SK-N-SH treated with all-trans-retinoic acid at 6 μM for 48 hours (cell line): ENCODE measurements around the gene ST14.

Source experiments
- ARNTL ChIP-seq: fragments of 450-650 bp; formaldehyde crosslinking; IDR thresholded peaks from 2 replicates; pipeline ENCODE4 v1.5.0; 2020; ENCODE audit warnings: low read depth, mild to moderate bottlenecking, moderate library complexity, borderline replicate concordance
- OSR1 ChIP-seq: fragments of 250-450 bp; sonication (Bioruptor Pico); IDR thresholded peaks from 2 replicates; pipeline ENCODE4 v1.8.0; 2022; ENCODE audit warnings: moderate library complexity, mild to moderate bottlenecking, inconsistent platforms
- TF ChIP-seq, protein P1 (sequence below): fragments of 250-450 bp; sonication (Bioruptor Pico); IDR thresholded peaks from 2 replicates; pipeline ENCODE4 v1.8.0; 2020; ENCODE audit warnings: mild to moderate bottlenecking, moderate library complexity, borderline replicate concordance

DNA sequence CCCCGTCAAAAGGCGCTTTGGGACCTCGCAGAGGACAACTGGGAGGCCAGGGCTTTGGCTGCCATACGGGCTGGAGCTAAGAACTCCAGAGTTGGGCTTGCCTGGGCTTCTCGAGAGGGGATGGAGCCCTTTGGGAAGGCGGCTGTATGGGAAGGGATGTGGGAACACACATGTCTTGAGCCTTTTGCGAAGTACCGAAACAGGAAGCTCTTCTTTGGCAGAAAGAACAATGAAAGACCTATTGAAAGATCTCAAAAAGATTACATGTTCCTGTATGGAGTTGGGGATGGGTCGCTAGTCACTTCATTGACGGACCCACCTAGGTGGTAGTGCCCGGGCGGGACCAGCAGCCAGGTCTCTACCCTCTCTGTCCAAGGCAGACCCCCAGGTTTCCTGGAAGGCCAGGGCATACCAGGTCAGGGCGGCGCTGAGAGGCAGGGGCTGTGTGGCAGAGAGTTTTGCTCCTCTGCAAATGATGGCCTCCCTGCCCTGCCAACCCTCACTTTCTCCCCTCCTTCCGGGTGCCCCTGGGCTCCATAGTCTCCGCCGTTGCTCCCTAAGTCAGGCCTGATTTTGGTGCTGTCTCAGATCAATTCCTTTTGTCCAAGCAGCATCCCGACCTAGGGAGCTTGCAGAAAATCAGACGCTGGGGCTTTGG lies 1.0 kb downstream of the ST14 start:
- TF ChIP-seq ARNTL (CRISPR knock-in tag), result no peak
- TF ChIP-seq, protein P1, sequence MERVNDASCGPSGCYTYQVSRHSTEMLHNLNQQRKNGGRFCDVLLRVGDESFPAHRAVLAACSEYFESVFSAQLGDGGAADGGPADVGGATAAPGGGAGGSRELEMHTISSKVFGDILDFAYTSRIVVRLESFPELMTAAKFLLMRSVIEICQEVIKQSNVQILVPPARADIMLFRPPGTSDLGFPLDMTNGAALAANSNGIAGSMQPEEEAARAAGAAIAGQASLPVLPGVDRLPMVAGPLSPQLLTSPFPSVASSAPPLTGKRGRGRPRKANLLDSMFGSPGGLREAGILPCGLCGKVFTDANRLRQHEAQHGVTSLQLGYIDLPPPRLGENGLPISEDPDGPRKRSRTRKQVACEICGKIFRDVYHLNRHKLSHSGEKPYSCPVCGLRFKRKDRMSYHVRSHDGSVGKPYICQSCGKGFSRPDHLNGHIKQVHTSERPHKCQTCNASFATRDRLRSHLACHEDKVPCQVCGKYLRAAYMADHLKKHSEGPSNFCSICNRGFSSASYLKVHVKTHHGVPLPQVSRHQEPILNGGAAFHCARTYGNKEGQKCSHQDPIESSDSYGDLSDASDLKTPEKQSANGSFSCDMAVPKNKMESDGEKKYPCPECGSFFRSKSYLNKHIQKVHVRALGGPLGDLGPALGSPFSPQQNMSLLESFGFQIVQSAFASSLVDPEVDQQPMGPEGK (CRISPR knock-in tag), result no peak
- no peak for TF ChIP-seq OSR1 (CRISPR knock-in tag)
